IMR-90 (cell line): ENCODE measurements around the gene EED.
"Not testable (repeated sequence)": the region's sequence is repeated elsewhere in the genome, so short reads cannot be mapped to it uniquely, and the experiment has no call there.

Experiments
- FOS ChIP-seq: fragments of 150-350 bp; IDR thresholded peaks from 2 replicates; pipeline ENCODE4 v1.6.1; 2016; ENCODE audit warnings: low read depth, low read length
- MAFK ChIP-seq: IDR thresholded peaks from 2 replicates; pipeline ENCODE4 v1.6.1; 2012; ENCODE audit warnings: low read depth, low read length, improper control_type of control experiment
- MAZ ChIP-seq: IDR thresholded peaks from 2 replicates; pipeline ENCODE4 v1.6.1; 2012; ENCODE audit warnings: low read depth, mild to moderate bottlenecking, low read length, improper control_type of control experiment, moderate library complexity, borderline replicate concordance
- POLR2A ChIP-seq: IDR thresholded peaks from 2 replicates; pipeline ENCODE4 v1.6.1; 2012; ENCODE audit warnings: mild to moderate bottlenecking, low read depth, low read length
- RAD21 ChIP-seq: IDR thresholded peaks from 2 replicates; pipeline ENCODE4 v1.6.1; 2012; ENCODE audit warnings: low read length, improper control_type of control experiment
- RCOR1 ChIP-seq: IDR thresholded peaks from 2 replicates; pipeline ENCODE4 v1.6.1; 2012; ENCODE audit warnings: mild to moderate bottlenecking, low read length, improper control_type of control experiment; ENCODE audit not compliant: insufficient replicate concordance
- RFX5 ChIP-seq: IDR thresholded peaks from 2 replicates; pipeline ENCODE4 v1.8.0; 2012; ENCODE audit warnings: low read depth, mild to moderate bottlenecking, low read length, moderate library complexity
- TF ChIP-seq, protein P1 (sequence below): conservative IDR thresholded peaks from 2 replicates; pipeline ENCODE4 v1.5.1; 2012; ENCODE audit warnings: mild to moderate bottlenecking, low read depth, low read length, improper control_type of control experiment

DNA sequence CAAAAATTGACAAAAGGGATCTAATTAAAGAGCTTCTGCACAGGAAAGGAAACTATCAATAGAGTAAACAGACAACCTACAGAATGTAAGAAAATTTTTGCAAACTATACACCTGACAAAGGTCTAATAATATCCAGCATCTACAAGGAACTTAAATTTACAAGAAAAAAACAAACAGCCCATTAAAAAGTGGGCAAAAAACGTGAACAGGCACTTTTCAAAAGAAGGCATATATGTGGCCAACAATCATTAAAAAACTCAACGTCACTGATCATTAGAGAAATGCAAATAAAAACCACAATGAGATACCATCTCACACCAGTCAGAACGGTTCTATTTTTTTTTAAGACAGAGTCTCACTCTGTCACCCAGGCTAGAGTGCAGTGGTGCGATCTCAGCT, 20.0 kb upstream of the EED start:
- TF ChIP-seq, protein P1, sequence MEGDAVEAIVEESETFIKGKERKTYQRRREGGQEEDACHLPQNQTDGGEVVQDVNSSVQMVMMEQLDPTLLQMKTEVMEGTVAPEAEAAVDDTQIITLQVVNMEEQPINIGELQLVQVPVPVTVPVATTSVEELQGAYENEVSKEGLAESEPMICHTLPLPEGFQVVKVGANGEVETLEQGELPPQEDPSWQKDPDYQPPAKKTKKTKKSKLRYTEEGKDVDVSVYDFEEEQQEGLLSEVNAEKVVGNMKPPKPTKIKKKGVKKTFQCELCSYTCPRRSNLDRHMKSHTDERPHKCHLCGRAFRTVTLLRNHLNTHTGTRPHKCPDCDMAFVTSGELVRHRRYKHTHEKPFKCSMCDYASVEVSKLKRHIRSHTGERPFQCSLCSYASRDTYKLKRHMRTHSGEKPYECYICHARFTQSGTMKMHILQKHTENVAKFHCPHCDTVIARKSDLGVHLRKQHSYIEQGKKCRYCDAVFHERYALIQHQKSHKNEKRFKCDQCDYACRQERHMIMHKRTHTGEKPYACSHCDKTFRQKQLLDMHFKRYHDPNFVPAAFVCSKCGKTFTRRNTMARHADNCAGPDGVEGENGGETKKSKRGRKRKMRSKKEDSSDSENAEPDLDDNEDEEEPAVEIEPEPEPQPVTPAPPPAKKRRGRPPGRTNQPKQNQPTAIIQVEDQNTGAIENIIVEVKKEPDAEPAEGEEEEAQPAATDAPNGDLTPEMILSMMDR: not testable (repeated sequence)
- not testable (repeated sequence) for TF ChIP-seq MAFK, POLR2A, RFX5, RCOR1, MAZ, FOS, RAD21
